Measurements from ENCODE around the gene ZNF808. TPM values are rescaled to one million over a fixed set of nuclear protein-coding genes. Genes with fewer than 3 reads are reported as not detected.
"Not testable (repeated sequence)": the region's sequence is repeated elsewhere in the genome, so short reads cannot be mapped to it uniquely, and the experiment has no call there.

The ZNF808 gene
- total RNA-seq, 2 donors from 2014 or later, result 13.7 to 24.5 TPM

GRCh38 chr19:52541608-52542007 is 14.1 kb downstream of the ZNF808 start:
- Histone ChIP-seq H3K9me3 (no peaks in the 10 kb centered on the region), H3K4me1 (ENCODE audit: control insufficient read depth in 1 of 2, low read depth in 2 of 2) (peaks cover 4 to 7% of the 10 kb centered on the region in 2 donors), H3K27ac (no peak overlapping the region), H3K27me3 (replicated peaks; ENCODE audit: insufficient read depth) (no peaks in the 10 kb centered on the region), H3K4me3 (no peak overlapping the region), H3K36me3 (peaks cover 29% of the 10 kb centered on the region)
- no peak for TF ChIP-seq CTCF (IDR thresholded peaks at IDR 0.05)
- DNase-seq (ENCODE audit: low spot score) (no peak), ATAC-seq (ENCODE audit: insufficient number of reproducible peaks, low FRiP score, low read depth) (no peak)

GRCh38 chr19:52542541-52542940 is 15.1 kb downstream of the ZNF808 start:
- peaks cover 36% of the 10 kb centered on the region for H3K36me3 ChIP-seq
- not testable (repeated sequence) for H3K27me3 ChIP-seq (replicated peaks; ENCODE audit: insufficient read depth); H3K4me1 ChIP-seq (ENCODE audit: control insufficient read depth in 1 of 2, low read depth in 2 of 2); ATAC-seq (ENCODE audit: insufficient number of reproducible peaks, low FRiP score, low read depth); H3K4me3 ChIP-seq; H3K9me3 ChIP-seq; DNase-seq (ENCODE audit: low spot score); H3K27ac ChIP-seq

GRCh38 chr19:52542984-52543664 is 15.7 kb downstream of the ZNF808 start:
- Histone ChIP-seq H3K27ac (no peak overlapping the region), H3K4me3 (no peak overlapping the region), H3K4me1 (ENCODE audit: control insufficient read depth in 1 of 2, low read depth in 2 of 2) (no peaks in the 10 kb centered on the region), H3K36me3 (peaks cover 40% of the 10 kb centered on the region), H3K27me3 (replicated peaks; ENCODE audit: insufficient read depth) (no peaks in the 10 kb centered on the region), H3K9me3 (no peaks in the 10 kb centered on the region)
- ATAC-seq (ENCODE audit: insufficient number of reproducible peaks, low FRiP score, low read depth), result no peak
- no peak for DNase-seq (ENCODE audit: low spot score)
- TF ChIP-seq CTCF (IDR thresholded peaks at IDR 0.05), result no peak

- no peak for ATAC-seq (ENCODE audit: insufficient number of reproducible peaks, low FRiP score, low read depth)
- no peaks in the 10 kb centered on the region for H3K27me3 ChIP-seq (replicated peaks; ENCODE audit: insufficient read depth)
- H3K4me1 ChIP-seq (ENCODE audit: control insufficient read depth in 1 of 2, low read depth in 2 of 2), result no peaks in the 10 kb centered on the region
- peaks cover 74% of the 10 kb centered on the region for H3K36me3 ChIP-seq
- TF ChIP-seq CTCF (IDR thresholded peaks at IDR 0.05), result no peak
- H3K4me3 ChIP-seq, result no peak overlapping the region
- H3K9me3 ChIP-seq, result peaks cover 97% of the 10 kb centered on the region
- DNase-seq (ENCODE audit: low spot score), result no peak
- H3K27ac ChIP-seq, result no peak overlapping the region
Measured at GRCh38 chr19:52554216-52554971, 26.9 kb downstream of the ZNF808 start.

GRCh38 chr19:52557231-52557995 is 29.9 kb downstream of the ZNF808 start:
- ATAC-seq (ENCODE audit: insufficient number of reproducible peaks, low FRiP score, low read depth) (no peak), DNase-seq (ENCODE audit: low spot score) (no peak)
- H3K36me3 ChIP-seq, result peaks cover 70% of the 10 kb centered on the region
- no peaks in the 10 kb centered on the region for H3K27me3 ChIP-seq (replicated peaks; ENCODE audit: insufficient read depth)
- H3K4me1 ChIP-seq (ENCODE audit: control insufficient read depth in 1 of 2, low read depth in 2 of 2), result no peaks in the 10 kb centered on the region
- TF ChIP-seq CTCF (IDR thresholded peaks at IDR 0.05), result no peak
- H3K27ac ChIP-seq, result no peak overlapping the region
- peaks cover 93% of the 10 kb centered on the region for H3K9me3 ChIP-seq
- H3K4me3 ChIP-seq, result no peak overlapping the region

GRCh38 chr19:52558732-52559445 is 31.4 kb downstream of the ZNF808 start:
- ATAC-seq (ENCODE audit: insufficient number of reproducible peaks, low FRiP score, low read depth); H3K27me3 ChIP-seq (replicated peaks; ENCODE audit: insufficient read depth); H3K4me3 ChIP-seq; H3K27ac ChIP-seq; H3K4me1 ChIP-seq (ENCODE audit: control insufficient read depth in 1 of 2, low read depth in 2 of 2); DNase-seq (ENCODE audit: low spot score): not testable (repeated sequence)
- peaks cover 55% of the 10 kb centered on the region for H3K36me3 ChIP-seq
- peaks cover 85% of the 10 kb centered on the region for H3K9me3 ChIP-seq

- H3K4me1 ChIP-seq (ENCODE audit: control insufficient read depth in 1 of 2, low read depth in 2 of 2); H3K27me3 ChIP-seq (replicated peaks; ENCODE audit: insufficient read depth); H3K4me3 ChIP-seq; H3K27ac ChIP-seq; DNase-seq (ENCODE audit: low spot score); ATAC-seq (ENCODE audit: insufficient number of reproducible peaks, low FRiP score, low read depth): not testable (repeated sequence)
- Histone ChIP-seq H3K9me3 (peaks cover 69% of the 10 kb centered on the region), H3K36me3 (peaks cover 33% of the 10 kb centered on the region)
Measured at GRCh38 chr19:52561611-52562010, 34.1 kb downstream of the ZNF808 start.

Data from thoracic aorta (tissue), 2 donors.